HG02885 (cell line): ENCODE measurements around the gene ANXA5.
A peak's percentile ranks its signal among the peaks of the same experiment; 100 is the strongest.

Experiments
- ATAC-seq: cut with Tn5 transposase; IDR thresholded peaks from one replicate; pipeline ENCODE4 v1.9.1; 2021; ENCODE audit warnings: mild to moderate bottlenecking; ENCODE audit not compliant: unreplicated experiment, poor library complexity

ANXA5 gene

DNA sequence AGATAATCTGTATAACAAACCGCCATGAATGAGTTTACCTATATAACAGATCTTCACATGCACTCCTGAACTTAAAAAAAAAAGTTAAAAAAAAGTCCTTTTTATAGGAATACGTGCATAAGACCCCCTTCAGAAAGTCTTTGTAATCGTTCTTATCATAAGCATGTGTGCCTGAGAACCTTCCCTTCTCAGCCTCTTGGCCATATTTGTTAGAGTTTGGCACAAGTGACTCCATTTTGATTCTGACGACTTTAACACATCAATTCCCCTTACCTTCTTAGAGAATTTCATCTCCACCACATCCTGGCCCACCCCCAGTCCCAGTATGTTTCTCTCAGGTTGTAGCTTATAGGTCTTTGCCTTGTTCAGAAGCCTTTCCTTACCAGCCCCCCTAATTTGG is 16.0 kb upstream of the ANXA5 start:
- no peak for ATAC-seq

DNA sequence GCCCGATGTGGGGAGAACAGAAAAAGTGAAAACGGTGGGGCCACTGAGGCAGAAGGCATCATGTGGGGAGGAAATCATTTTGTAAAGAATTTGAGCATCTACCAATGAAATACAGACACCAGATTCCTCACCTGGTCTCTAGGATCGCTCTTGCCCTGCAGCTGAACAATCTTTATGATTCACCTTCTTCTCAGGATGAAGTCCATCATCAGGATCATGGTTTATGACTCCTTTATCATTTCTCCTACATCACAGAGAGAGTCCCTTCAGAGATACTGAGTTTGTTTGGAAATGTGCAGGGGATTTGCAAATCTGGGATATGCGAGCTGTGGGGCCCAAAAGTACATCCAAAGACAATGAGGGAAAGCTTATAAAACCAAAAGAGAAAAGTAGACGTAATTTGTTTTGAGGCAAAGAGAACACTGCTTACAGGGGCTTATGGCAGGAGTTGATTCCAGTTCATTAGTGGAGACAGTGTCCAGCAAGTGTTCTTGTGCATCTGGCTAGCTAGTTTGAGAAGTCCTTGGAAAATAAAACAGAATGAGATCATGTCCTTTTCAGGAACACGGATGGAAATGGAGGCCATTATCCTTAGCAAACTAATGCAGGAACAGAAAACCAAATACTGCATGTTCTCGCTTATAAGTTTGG is 15.3 kb upstream of the ANXA5 start:
- ATAC-seq, result peak; percentile 4

DNA sequence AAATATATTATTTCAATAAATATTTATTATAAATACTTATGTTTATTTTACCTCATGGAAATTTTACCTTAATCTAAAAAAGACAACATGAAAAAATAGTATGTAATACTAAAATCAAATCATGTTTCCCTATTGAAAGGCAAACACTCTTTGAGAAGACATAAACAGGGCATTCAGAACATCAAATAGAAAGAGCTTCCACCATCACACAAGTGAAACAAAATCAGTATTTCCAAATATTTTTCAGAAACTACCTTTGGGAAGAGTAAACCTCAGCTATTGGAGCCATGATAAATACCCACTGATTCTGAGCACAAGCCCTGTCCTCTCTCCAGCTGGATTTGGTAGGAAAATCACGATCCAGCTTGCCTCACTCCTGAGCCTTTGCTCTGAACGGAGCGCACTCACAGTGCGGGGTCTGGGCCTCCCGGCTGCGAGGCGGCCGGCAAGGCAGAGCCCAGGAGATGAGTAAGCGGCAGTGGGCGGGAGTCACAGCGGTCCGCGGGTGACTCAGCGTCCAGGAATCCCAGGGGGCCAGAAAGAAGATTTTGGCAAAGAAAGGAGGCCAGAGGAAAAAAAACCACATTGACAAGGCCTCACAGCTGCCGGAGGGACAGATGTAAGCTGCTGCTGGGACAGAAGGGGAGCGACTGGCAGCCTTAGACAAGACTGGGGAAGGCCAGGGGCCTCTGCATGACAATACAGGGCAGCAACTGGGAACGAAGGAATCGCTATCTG is 14.7 kb upstream of the ANXA5 start:
- peak; percentile 96 for ATAC-seq

DNA sequence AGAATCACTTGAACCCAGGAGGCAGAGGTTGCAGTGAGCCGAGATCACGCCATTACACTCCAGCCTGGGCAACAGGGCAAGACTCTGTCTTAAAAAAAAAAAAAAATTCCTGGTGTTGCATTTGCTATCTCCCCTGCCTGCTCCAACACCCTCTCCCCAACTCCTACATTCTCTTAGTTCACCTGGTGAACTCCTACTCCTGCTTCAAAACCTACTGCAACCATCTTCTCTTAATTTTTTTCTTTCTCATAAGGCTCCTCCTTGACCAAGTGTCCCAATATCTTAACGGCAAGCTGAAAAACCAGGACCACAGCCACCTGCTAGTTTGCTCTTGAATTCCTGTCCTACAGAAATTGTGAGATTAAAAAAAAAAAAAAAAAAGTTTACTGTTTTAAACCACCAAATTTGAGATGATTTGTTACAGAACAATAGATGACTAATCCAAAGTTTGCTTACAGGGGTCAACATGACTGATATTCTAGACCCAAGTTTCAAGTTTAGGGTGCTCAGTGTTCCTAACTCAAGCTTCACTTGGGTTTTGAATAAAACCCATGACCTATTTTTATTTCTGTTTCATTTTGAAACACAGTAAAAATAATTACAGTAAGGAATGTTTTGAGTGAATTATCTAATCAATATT is 13.1 kb upstream of the ANXA5 start:
- peak; percentile 24 for ATAC-seq

DNA sequence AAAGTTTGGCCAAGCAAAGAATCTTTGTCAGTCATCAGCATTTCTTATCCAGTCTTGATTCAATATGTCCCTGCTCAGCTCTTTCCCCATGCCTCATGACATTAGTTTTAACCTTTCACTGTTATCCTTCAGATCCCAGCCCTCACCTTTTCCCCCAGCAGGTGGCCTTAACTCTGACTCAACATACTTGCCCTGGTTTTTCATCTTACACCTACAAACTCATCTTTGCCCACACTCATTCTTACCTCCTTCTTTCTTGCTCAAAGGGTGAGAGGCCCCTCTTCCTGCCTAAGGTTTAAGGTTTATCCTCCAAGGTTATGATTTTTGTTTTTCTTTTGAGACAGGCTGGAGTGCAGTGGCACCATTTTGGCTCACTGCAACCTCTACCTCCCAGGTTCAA is 10.6 kb upstream of the ANXA5 start:
- no peak for ATAC-seq

DNA sequence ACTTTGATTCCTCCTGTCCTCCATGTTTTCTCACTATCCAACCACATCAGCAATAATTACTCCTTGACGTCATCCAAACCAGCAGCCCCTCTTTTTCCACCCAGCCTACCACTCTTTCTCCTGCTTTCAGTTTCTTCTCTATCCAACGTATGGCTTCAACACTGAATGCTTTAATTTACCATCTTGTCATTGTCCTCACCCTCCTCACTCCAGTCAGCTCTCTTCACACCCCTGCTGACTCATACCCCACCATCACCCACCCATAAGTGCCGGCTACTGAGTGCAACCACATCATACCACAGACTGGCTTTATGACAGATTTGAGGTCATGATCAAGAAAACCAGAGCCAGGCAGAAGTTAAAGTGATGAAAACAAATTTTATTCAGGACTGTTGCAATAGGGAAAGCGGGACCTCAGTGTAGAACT is 9.8 kb upstream of the ANXA5 start:
- peak; percentile 31 for ATAC-seq

DNA sequence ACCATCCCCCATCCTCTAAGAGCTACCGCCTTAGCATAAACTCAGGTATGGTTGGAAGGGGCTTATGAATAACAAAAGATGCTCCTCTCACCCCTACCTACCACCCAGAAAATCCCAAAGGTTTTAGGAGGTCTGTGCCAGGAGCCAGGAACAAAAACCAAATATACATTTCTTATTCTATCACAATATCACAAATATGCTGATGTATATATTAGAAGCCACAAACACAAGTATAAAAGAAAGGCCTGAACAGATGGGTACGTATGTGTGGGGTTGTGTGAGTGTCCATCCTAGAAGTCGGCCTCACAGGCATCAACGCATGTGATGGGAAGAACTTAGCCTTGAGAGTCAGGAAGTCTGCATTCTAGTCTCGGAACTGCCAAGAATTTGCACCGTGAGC is 8.7 kb upstream of the ANXA5 start:
- no peak for ATAC-seq

DNA sequence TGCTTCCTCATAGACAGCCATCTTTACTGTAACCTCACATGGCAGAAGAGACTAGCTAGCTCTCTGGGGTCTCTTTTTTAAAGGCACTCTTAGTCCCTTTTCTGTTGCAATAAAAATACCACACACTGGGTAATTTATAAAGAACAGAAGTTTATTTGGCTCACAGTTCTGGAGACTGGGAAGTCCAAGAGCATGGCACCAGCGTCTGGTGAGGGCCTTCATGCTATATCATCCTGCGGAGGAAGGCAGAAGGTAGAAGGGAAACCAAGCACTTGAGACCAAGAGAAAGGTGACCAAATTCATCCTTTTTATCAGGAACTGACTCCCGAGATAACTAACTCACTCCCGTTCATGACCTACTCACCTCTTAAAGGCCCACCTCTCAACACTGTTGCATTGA is 5.4 kb upstream of the ANXA5 start:
- ATAC-seq, result no peak

DNA sequence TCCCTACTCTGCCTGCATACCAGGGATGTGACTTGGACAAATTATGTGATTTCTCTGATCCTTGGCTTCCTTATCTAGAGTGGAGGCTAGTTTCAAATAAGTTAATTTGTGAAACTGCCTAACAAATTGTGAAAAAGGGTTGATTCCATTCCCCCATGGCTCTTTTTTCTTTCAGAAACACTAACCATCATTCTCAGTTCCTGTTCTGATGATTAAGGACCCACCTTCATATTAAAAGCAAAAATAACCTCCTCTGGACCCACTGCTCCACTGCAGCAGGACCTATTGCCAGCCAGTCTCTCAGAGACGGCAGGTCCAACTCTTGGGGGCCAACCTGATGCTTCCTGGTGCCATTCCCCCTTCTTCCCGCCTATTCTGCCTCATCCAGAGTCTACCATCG is 4.5 kb upstream of the ANXA5 start:
- ATAC-seq, result no peak

DNA sequence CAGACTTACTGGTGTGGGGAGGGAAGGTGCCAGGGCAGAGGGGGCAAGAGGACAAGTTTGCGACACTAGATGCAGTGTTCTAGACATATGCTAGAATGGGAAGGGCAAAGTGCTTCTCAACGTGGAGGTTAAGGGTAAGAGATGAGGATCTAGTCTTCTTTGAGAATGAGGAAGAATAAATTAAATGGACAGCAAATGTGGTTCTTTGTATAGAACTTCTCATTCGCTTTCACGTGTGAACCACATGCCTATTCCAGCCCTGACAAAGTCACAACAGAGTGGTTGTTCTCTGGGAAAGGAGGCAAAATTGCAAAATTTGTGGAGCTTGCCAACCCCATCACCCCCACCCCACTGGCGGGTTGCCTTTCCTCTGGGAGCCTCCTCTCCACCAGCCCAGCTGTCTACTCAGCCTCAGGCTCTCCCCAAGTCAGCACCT is 1.5 kb upstream of the ANXA5 start:
- ATAC-seq, result no peak

DNA sequence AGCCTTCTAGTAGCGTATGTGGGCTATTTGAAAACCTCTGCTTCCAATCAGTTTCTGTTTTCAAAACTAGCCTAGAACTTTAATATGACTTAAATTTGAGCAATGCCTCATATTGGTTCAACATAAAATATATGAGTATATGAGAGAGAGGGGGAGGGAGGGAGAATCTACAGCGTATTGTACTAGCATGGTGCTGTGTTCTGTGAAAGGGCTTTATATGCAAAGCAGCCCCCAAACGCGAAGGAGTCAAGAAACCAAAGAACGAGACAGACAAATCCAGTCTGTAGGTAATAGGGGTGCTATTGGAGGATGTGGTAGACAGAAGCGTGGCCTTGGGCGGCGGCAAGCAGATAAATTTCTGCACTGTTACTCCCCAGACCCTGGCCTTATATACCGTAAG is 784 bp upstream of the ANXA5 start:
- peak; percentile 38 for ATAC-seq

DNA sequence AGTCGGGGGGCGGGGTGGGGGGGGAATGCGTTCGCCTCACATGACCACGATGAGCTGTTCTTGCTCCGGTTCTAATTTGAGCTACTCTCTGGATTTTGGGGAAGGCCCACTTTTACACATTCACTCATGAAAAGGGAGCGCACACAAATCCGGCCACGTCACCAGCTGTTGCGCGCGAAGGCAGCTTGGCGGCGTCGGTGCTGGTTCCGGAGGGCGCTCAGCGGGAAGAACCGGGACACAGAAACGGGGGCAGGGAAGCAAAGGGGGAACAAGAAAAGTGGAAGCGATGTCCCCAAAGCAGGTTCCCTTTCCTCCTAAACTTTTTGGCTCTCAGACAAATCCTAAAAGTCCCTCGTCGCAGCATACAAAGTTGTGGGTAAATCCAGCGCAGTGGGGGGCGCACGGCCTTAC is 605 bp downstream of the ANXA5 start:
- peak; percentile 24 for ATAC-seq

DNA sequence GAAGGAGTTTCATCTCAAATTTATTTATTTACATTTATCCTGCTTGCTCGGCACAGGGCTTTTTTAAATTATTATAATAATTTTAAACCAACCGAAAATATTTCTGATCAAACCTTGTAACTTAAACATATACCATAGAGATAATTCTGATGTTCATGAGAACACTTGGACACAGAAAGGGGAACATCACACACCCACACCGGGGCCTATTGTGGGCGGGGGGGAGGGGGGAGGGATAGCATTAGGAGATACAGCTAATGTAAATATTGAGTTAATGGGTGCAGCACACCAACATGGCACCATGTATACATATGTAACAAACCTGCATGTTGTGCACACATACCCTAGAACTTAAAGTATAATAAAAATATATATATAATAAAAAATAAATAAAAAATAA is 2.9 kb downstream of the ANXA5 start:
- ATAC-seq, result no peak

DNA sequence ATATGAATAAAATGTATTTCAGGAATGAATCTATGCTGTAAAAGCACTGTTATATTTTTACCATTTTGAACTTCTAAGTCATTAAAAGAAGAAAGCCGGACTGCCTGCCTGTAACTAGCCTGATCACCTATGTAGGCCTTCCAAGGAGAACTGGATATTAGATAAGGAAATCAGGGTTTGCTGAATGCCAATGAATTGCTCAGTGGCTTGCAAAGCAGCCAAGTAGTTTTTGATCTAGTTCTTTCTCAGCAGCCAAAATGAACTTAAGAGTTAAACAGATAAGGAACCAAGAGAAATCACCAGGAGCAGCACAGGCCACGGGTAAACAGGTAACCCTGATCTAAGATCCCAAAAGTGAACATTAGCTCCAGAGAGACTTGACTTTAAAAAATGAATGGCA is 3.3 kb downstream of the ANXA5 start:
- ATAC-seq, result no peak

DNA sequence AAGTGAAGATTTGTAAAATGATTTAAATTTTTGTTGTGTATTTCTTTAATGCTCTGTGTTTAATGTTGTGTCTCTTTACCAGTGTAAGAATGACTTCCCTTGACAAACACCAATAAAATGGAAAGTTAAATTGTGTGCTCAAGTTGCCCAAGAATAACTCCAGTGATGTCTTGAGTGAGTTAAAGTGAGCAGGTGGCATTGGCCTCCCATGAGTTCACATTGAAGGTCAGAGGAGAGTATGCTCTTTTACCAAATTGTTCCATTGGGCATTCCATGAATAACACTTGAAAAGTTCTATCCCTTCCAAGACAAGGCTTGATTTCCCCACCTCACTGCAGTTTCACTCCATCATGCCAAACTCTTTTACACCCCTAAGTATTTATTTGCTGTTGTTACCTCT is 4.5 kb downstream of the ANXA5 start:
- no peak for ATAC-seq

DNA sequence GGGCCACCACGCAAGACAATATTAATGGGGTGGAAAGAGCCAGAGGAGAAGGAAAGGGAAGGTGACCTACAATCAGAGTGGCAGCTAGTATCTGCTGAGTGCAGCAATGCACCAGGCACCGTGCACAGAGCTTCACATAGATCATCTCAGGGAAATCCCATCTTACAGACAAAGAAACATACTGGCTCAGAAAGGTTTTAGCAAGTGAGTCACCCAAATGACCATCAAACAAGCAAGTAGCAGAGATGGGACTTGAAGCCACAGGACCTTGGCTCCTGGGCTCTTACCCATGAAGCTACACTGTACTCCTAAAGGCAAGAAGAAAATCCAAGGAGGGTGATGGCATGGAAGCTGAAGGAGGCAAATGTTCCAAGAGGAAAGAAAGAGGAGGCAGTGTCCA is 6.8 kb downstream of the ANXA5 start:
- peak; percentile 40 for ATAC-seq

DNA sequence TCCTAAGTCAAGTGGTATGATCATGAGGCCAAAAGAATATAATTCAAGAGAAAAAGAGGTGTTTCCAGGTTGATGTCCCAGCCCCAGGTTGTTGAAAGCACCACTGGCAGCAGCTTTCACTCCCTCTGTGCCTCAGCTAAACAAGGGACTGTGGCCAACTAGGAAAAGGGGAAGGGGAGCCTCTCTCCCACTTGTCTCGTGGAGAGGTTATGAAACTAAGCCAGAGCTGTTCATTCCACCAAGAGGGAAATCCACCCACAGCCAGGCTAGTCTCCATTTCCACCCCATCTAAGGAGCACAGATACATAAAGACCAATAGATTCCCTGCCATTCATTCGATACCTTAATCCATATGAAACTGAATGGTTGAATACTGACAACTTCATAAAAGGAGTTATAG is 8.1 kb downstream of the ANXA5 start:
- no peak for ATAC-seq

DNA sequence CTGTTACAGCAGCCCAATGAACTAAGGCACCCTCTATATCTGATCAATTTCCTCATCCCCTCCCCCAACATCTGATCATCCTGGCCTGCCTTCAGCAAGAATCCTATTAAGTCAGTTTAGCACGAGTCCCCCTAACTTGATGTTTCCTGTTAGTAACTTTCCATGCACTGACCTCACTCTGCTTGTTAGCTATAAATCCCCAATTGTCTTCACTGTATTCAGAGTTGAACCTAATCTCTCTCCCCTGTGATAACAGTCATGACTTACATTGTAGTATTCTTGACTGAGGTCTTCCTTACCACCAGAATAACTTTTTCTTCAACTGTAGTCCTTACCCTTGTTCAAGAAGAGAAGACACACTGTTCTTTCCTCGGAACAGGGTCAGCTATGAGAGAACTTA is 8.5 kb downstream of the ANXA5 start:
- no peak for ATAC-seq

DNA sequence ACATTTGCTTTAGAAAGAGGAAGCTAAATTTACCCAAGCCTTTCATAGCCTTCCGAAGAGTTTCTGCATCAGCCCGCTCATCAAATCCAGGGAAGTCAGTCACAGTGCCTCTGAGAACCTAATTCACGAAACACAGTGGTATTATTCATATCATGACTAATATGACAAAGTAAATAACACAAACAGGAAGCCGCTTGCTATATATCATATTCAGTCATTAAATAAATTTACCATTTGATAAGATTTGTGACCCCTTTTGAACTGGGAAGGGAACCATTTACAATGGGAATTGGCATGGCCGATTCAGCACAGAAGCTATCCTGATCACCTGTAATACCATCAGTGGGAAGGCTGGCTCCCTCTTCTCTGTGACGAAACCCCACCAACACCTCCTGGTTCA is 10.5 kb downstream of the ANXA5 start:
- no peak for ATAC-seq

DNA sequence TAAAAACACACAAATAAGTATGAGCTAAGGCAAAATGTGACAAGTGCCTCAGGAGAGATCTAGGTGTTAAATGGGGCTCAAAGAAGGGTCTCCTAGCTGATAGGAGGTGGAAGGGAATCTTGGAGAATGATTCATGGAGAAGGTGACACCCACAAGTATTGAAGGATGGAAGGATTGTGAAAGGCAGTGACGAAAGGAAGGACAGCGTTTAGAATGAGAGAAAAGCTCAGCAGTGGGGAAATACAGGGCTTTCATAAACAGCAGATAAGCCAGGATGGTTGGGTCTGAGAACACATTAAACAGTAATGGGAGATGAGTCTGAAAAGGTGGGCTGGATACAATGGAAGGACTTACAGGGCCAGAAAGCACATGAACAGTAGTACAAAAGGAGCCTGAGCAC is 11.5 kb downstream of the ANXA5 start:
- ATAC-seq, result no peak

DNA sequence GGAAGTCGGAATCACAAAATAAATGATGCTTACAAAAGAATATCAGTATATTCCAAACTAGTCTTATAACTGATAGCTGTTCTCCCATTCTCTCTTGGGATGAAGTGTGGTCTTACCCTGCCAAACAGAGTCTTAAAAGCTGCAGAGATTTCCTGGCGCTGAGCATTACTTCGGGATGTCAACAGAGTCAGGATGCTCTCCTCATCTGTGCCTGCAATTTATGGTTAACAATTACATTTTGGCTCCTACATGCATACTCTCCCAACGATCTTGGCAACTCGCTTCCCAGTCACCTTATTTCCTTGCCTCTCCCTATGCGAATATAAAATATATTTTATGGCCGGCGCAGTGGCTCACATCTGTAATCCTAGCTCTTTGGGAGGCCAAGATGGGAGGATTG is 12.2 kb downstream of the ANXA5 start:
- no peak for ATAC-seq

DNA sequence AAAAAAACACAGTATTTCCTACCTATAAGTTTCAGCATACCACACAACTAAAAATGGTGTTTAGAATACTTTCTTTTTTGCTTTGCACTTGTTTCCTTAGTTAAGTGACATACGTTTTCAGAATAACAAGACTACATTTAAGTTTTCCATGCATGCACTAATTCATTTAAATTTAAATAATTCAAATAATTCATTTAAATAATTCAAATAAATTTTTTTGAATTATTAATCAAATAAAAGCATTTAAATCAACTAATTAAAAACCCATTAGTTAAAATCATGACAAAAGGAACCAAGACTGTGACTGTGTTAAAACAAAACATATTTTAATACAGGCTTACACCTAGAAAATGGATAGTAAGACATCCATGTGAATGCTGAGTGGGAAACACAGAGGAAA is 12.8 kb downstream of the ANXA5 start:
- ATAC-seq, result no peak
